ENCODE measurements around the gene WDR93.

Gene WDR93

DNA sequence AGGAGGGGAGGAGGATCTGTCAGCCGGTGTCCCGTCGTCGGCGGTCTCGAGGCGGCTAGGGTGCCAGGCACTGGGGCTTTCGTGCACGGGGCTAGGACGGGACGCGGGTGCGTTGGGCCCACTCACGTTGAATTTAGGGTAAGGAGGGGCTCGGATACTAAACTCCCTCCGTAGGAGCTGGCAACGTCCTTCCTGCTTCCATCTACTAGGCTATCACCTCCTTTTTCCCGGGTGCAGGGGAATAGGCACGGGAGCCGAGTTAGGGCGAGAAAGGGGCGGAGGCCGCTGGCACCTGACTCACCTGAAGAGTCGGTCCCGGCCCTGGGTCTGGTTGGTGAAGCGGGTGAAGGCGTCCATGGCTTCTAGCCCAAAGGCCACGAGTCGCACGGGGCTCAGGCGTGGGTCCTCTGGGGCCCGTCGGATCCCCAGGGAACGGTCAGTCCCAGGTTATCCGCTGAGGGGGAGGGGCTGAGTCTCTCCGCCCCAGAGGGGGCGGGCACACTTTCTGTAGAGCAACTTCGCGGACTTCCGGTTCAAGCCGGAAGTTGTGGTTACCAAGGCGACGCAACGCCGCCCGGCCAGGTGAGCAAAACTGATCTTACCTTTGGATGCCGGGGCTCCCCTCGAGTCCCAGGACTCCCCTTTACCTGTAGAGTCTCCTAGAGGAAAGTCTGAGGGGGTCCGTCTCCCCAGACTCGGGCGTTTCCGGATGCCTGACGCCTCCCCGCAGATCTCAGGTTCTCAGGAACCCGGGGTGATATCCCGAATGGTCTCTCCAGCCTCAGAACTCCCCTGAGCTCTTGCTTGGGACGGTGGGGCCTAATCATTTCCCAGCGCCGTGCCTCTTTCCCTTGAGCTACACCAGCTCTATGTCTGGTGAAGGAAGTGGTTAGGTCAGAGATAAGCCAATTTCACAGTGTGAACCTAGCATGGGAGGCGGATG lies at the start of gene WDR93, which contains the start of gene PEX11A:
TSS of gene WDR93 (plus strand) at position 536 of the 943 bp plus-strand sequence. CDS start 10,936 bp downstream, outside the sequence.
TSS of gene PEX11A (minus strand) at position 479 of the 943 bp plus-strand sequence. CDS start at position 357, 122 bp downstream.
- DNase-seq = peak in 38 of 56 donors; percentile 5 to 74 (median 40)

DNA sequence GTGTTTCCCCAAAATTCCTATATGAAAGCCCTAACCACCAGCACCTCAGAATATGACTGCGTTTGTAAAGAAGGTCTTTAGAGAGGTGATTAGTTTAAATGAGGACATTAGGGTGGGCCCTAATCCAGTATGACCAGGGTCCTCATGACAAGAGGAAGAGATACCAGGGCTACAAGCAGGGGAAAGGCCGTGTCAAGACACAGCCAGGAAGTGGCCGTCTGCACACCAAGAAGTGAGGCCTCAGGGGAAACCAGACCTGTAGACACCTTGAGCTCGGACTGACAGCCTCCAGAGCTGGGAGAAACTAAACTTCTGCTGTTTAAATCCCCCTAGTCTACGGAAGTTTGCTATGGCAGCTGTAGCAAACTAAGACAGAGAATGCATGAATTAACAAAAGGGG lies 49.6 kb upstream of the WDR93 start:
- DNase-seq = no peak

DNA sequence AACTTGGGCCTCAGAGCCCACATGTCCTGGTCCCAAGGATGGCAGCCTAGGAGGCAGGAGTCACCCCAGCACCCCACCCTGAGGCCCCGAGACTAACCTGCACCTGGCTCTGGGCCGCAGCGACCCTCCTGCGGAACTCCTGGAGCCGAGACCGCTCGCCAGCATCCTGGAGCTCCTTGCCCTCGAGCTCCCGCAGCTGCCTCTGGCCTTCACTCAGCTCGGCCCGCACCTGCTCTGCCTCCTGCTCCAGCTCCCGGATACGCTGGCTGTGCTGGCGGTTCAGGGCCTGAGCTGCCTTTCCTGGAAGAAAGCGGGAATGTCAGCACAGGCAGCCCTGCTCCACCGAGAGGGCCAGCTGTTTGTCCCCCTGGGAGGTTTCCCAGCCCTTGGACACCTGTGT lies 48.5 kb upstream of the WDR93 start:
- no peak for DNase-seq

DNA sequence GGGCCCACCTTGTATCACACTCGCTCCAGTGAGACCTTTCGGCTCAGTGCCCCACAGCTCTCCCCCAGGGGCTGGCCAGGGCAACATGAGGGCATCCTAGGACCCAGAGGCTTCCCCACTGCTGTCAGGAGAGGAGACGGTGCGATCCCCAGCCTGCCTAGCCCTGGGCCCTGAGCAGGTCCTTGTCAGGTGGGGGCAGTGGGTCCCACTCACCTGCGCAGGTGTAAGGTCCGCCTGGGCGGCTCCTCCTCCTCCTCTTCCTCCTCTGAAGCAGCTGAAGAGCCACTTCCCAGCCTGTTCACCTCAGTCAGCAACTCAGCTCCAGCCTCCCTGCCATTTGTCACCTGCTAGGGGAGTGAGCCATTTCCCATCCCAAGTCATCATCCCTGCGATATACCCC lies 44.9 kb upstream of the WDR93 start:
- DNase-seq = no peak

DNA sequence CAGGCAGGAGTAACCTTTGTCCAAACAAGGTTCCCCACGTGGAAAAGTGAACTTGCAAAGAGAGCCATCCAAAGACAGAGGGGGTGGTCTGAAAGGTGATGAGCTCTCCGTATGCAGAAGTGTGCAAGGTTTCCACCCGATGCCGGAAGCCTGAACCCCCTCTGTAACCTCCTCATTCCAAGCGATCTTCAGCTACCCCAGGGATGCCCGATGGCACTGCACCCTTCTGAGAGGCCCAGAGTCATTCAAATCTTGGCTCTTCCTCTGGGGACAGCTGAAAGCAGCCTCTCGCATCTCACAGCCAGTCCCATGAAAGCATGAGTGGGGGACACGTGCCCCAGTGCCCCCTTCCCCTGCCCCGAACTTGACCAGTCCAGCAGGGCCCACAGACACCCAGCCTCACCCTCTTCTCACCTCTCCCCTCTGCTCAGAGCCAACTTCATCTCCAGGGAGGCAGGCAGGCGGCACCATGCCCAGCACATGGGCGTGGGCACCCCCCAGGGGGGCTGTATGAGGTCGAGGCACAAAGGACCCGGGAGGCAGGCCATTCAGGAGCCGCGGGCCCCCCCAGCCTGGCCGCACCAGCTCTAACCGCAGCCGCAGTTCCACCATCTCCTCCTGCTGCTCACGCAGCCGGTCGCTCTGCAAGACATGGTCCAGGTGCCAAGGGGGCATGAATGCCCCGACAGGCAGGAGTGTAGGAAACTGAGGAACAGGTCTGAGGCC lies 44.0 kb upstream of the WDR93 start:
- no peak for DNase-seq

DNA sequence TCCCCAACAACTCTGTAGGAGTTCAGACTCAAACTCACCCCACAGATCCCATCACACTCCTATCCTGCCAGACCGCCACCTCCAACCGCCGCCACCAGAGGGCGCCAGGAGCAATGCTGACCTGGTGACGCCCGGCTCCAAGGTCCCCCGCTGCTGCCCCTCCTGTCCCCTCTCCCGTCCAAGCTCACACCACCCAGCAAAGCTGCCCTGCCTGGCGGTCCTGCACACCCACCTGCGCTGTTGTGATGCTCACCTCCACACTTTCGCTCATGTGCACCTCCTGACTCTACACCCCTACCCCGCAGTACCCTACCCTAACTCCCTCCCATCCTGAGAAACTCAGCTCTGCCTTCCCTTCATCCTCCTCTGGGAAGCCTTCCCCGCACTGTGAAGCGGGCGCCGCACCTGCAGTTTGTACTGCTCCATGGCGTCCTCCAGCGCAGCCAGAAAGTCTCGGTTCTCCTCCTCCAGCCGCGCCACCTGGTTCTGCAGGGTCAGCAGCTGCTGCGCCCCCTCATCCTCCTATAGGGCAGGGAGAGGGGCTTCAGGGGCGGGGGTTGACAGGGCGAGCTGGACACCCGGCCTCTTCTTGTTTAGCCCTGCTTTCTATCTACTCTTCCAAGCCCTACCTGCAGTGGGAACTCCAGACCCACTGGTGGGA lies 43.3 kb upstream of the WDR93 start:
- DNase-seq = peak in 24 of 56 donors; percentile 7 to 73 (median 22)

DNA sequence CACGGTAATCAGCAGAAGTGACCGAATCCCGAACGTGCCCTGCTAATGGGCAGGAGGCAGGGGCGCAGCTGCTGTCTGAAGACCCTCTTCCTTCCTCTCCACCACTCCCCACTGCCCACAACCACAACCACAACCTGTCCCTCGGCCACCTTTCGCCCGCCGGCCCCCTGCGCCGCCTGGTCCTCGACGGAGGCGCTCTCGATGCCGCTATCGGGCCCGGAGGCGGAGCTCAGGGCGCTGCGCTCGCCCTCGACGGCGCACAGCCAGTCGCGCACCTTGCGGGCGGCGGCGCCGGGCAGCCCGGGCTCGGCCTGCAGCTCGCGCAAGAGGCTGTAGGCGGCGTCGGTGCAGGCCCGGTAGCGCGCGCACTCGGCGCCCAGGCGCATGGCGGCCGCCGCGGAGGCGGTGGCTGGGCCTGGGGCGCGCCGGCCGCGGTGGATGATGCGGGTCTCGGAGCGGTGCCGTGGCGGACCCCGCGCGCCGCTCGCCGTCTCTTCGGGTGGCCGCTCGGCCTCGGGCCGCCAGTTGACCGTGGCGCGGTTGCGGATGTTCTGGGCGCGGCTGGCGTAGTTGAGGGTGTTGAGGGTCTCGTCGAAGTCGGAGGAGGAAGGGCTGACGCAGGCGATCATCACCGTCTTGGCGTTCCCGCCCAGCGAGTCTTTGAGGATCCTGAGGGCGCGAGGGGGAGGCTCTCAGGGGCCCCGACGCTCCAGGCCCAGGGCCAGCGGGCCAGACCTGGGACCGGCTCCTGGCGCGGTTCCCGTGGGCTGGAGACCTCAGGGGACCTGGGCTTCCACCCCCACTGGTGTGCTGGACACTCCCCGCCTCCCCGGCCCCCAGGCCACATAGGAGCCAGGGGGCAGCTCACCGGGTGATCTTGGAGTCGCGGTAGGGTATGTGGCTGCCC lies 42.3 kb upstream of the WDR93 start:
- no peak for DNase-seq

DNA sequence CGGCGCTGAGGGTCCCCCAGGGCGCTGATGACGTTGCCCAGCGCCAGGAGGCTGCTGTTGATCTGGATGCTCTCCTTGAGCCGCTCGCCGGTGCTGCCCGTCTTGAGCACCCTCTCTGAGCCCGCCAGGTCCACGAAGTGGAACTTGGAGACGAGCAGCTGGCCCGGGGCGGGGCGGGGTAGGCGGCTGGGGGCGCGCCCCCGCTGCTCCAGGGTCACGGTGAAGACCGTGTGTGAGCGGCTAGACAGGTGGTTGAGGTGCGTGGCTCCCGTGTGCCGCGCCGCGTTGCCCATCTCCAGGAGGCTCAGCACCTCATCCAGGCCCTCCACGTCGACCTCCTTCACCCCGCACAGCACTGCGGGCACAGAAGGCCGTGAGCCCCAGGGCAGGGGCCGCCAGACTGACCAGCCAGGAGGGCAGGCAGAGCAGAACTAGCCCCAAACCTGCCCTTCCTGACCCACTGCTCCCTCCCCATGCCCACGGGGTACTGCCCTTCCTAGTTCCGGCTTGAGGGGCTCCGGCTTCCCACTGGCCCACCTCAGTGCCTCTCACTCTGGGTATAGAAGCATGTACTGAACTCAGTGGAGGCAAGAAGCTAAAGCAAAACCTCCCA lies 41.5 kb upstream of the WDR93 start:
- no peak for DNase-seq

DNA sequence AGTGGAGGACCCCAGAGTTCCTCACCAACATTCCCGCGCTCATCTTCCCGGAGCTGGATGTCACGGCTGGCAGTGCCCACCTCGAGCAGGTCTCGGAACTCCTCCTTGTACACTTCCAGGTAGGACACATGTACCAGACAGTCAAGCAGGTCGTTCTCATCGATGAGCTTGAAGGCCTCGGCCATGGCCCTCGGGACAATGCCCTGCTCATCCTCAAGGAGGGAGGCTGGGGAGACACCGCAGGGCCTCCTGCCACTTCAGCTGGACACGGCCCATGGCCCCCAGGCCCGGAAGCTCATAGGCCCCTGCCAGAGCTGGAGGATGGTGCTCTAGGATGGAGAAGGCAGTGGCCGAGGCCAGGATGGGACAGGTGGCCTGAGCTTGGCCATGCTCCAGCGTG lies 40.9 kb upstream of the WDR93 start:
- DNase-seq = no peak

DNA sequence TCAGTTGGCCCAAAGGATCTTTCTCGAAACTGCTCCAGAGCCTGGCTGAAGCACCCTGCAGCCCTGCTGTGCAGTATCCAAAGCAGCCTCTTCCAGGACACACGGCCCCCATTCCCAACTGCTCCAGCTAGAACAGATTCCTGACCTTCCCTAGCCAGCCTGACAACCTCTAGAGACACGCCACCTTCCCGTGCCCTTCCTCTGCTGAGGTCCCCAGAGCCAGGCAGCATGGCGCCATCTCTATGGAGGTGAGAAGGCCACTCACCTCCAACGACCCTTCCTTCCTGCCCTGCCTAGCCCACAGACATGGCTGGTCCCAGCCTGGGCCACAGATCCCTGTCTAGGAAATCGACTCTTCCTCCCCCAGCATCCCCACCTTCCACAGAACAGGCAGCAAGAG lies 38.5 kb upstream of the WDR93 start:
- DNase-seq = no peak

DNA sequence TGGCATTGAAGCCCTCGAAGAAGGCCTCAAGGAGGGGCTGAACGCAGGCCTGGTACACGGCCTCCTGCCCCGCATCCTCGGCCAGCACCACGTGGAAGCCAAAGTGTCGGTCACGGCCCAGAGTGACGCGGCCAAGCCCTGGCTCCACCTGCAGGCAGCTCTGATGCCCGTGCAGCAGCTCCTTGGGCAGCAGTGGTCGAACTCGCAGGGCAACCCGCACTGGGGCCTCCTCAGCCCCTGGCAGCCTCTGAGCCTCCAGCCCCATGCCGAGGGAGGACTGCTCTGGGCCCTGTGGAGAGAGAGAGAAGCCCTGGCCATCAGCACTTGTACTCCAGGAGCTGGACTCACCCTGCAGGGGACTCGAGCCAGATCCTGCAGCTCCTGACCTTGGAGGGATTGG lies 37.9 kb upstream of the WDR93 start:
- DNase-seq = no peak

DNA sequence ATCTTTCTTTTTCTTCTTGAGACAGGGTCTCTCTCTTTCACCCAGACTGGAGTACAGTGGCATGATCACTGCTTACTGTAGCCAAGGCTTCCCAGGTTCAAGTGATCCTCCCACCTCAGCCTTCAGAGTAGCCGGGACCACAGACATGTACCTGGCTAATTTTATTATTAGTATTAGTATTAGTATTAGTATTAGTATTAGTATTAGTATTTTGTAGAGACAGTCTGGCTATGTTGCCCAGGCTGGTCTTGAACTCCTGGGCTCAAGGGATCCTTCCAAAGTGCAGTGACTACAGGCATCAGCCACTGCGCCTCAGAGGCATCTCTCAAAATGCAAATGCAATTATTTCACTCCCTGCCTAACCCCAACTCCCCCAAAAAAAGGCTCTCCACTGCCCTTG lies 37.0 kb upstream of the WDR93 start:
- DNase-seq = no peak

DNA sequence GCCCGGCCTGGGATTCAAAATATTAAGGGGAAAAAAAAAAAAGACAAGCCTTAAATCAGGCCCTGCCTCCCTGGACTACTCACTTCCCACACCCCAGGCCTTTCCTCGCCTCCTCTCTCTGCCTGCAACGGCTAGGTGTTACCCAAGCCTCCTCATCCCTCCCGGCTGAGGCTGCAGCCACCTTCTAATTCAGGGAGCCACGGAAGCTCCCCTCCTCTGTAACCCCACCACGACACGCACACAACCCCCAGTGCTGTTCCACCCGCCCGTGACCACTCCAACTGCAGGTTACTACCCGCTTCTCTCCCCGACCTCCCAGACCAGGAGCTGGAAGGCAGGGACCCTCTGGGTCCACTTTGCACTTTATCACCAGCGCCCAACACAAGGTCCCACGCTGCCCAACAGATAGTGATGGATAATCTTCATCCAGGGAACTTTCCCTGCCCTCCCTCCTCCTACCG lies 36.3 kb upstream of the WDR93 start:
- DNase-seq = no peak

DNA sequence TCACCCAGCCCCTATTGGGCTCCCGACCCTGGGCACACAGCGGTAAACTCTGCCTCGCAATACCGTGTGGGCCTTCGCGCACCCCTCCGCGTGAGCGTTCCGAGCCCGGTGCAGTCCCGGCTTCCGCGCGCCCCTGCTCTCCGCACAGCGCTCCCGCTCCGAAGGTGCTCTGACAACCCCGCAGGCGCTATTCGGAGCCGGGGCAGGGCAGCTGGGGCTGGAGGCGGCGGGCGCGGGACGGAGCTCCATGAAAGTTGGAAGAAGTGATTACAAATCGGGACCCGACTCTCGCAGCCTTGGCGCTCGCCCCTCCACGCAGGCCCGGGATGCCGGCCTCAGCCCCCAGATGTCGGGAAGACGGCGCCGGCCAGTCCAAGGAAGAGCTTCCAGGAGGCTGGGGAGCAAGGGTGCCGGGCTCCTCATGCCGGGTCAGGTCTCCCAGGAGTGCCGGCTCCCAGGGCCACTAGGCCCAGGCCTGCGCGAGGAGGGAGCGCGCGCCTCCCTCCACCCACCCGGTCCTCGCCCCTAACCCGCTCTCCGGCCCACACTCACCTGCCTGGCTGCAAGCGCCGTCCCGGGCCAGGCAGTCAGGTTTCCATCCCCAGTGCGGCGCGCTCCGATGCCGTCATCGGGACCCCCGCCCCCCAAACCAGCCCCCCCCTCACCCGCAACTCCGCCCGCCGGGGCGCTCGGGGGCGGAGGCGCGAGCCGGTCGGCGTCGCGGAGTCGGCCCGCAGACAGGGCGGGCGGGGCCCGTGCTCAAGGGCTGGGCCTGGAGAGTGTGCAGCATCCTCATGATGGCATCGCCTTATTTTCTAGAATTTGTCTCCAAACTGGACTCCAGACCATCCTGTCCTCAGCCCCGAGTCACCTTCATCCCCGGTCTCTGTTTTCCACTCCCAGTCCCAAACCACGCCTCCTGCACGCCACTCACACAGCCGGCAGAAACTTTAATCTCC lies 35.5 kb upstream of the WDR93 start, which contains the start of gene KIF7:
TSS of gene KIF7 (minus strand) at position 621 of the 959 bp plus-strand sequence. CDS start 2,537 bp downstream, outside the sequence.
- peak in 9 of 56 donors; percentile 13 to 47 (median 21) for DNase-seq

DNA sequence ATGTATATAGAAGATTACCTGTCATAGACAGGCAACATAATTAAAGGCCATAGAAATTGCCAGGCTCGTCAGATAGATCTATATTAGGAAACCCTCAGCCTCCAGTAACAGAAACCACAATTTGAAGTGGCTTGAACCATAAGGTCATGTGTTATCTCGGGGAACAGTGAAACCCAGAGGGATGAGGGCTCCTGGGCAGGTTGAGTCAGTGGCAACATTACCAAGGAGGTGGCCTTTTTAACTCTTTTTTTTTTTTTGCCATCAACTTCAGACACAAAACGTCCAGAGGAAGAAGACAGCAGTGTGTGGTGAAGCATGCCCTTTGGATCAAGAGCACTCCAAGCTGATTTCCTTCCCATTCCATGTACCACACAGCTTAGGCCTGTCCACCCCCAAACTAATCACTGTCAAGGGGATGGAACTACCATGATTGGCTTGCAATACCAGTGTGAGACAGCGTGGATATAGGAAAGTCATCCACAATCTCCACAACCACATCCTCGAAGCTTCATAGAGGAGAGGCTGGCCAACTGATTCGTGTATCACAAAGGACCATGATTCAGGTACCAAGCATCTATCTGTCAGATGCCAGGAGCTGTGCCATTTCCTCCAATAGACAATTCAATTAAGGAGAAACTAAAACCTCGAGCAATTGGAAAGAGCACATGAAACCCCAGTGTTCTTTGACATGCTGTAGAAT lies 34.3 kb upstream of the WDR93 start:
- no peak for DNase-seq

DNA sequence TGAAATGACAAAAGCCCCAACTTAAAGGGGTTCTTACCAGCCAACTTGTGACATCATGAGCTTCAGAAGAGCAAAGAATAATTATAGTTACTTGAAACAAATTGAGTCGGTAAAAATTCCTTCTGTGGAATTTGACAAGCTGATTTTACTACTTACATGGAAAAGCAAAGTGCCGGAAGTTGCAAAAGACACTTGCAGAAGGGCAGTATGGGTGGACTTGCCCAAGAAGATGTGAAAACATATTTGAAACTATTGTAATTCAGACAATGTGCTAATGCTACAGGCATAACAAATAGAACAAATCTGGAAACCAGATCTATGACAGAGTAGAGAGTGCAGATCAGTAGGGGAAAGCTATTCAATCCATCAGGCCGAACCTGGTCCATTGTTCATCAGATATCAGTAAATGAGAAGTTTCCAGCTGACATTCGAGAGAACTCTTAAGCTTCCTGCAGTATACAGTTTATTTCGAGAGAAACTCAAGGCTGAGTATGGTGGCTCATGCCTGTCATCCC lies 32.9 kb upstream of the WDR93 start:
- DNase-seq = no peak

DNA sequence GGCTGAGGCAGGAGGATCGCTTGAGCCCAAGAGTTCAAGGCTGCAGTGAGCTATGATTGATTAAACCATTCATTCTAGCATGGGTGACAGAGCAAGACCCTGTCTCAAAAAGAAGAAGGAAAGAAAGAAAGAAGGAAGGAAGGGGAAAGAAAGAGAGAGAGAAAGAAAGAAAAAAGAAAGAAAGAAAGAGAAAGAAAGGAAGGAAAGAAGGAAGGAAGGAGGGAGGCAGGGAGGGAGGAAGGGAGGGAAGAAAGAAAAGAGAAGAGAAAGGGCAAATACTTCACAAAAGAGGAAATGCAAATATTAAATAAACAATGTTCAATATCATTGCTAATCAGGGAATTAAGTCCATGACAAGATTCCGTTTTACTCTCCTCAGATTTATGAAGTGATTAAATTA lies 31.3 kb upstream of the WDR93 start:
- no peak for DNase-seq

DNA sequence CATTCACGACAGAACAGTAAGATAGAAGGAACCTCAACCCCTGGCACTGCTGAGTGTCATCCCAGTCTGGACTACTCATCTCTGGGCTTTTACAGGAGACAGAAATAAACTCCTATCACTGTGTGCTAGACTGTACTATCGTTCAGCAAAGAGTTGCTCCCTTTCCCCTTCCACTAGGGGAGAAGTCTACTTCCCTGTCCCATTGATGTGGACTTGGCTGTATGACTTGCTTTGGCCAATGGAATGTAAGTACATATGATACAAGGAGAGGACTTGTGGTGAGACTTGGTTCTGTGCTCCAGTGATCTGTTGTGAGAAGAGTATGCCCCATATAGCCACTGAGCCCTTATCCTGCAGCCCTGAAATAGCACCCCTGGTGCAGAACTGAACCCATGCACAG lies 30.1 kb upstream of the WDR93 start:
- DNase-seq = no peak

All from amygdala (tissue), 56 donors.